Sigmoid colon (tissue), 4 donors: Measurements from ENCODE around the gene OR8B2.

Experiments
- POLR2A ChIP-seq, 2 donors: fragments of 450-650 bp; IDR thresholded peaks; one replicate each; pipeline ENCODE4 v1.6.1; 2016; ENCODE audit warnings: antibody characterized with exemption in 2 of 2, mild to moderate bottlenecking in 2 of 2, moderate library complexity in 2 of 2
- POLR2AphosphoS5 ChIP-seq, 4 donors: sonication (generic); formaldehyde crosslinking; IDR thresholded peaks; one replicate each; pipeline ENCODE4 v1.6.1; 2017; ENCODE audit warnings: antibody characterized with exemption in 4 of 4
- TF ChIP-seq, protein P1 (sequence below), 4 experiments: fragments of 450-650 bp in 3 of 4; fragments of 200-600 bp in 1 of 4; IDR thresholded peaks; one replicate each; pipeline ENCODE4 v1.5.1; 2016 to 2019; ENCODE audit warnings: antibody characterized with exemption in 4 of 4, mild to moderate bottlenecking in 3 of 4, moderate library complexity in 2 of 4

DNA sequence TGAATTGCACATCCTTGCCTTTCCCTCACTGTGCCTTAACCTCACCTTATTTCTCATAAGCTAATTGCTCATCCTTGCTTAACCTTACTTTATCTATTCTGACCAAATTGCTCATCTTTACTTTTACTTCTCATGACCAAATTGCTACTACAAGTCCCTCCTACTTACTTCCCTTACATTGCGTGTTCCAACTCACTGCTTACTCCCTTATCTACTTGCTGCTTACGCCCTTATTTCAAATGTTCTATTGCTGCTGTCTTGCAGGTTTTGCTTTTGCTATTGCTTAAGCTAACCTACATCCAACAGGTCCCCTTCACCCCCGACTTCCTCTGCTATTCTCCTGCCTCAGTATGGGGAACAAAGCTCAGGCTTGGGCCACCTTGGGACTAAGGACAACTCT lies 8.0 kb downstream of the OR8B2 start:
- TF ChIP-seq, protein P1, sequence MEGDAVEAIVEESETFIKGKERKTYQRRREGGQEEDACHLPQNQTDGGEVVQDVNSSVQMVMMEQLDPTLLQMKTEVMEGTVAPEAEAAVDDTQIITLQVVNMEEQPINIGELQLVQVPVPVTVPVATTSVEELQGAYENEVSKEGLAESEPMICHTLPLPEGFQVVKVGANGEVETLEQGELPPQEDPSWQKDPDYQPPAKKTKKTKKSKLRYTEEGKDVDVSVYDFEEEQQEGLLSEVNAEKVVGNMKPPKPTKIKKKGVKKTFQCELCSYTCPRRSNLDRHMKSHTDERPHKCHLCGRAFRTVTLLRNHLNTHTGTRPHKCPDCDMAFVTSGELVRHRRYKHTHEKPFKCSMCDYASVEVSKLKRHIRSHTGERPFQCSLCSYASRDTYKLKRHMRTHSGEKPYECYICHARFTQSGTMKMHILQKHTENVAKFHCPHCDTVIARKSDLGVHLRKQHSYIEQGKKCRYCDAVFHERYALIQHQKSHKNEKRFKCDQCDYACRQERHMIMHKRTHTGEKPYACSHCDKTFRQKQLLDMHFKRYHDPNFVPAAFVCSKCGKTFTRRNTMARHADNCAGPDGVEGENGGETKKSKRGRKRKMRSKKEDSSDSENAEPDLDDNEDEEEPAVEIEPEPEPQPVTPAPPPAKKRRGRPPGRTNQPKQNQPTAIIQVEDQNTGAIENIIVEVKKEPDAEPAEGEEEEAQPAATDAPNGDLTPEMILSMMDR (IDR thresholded peaks at IDR 0.05) = no peak
- TF ChIP-seq POLR2A (IDR thresholded peaks at IDR 0.05) (no peak), POLR2AphosphoS5 (IDR thresholded peaks at IDR 0.05) (no peak)
